HepG2 (cell line): ENCODE results near the gene IFNA8. TPM values are rescaled to one million over a fixed set of nuclear protein-coding genes. Genes with fewer than 3 reads are reported as not detected.

Experiments used
- ATAC-seq: fragments of 200-7000 bp; cut with Tn5 transposase; 3 replicates; pipeline ENCODE4 v1.9.1; 2020; ENCODE audit warnings: mild to moderate bottlenecking, moderate library complexity
- BruUV-seq: library from RNA; stranded (reverse); fragments of 400-500 nt; replicated peaks from 2 replicates; lab custom pipeline; 2021; lab: Mats Ljungman, UMichigan
- CTCF ChIA-PET: fragments of 300-600 bp; formaldehyde crosslinking; extraction: SDS; loops from one replicate; lab custom pipeline; 2021; ENCODE audit warnings: low total read pairs, inconsistent platforms, low intra/inter-chr PET ratio; lab: Yijun Ruan, JAX
- POLR2A ChIA-PET: fragments of 350-600 bp; sonication (Branson Sonifier 250); formaldehyde crosslinking; loops from one replicate; lab custom pipeline; 2020; ENCODE audit warnings: antibody characterized with exemption, inconsistent platforms; lab: Yijun Ruan, JAX
- DNase-seq: peaks from one replicate; pipeline ENCODE4 v3.0.0-alpha.2; 2015; ENCODE audit warnings: low spot score
- FAIRE-seq: peaks from 3 replicates; lab custom pipeline; 2011; peaks lifted over from hg19 to GRCh38; lab: Jason Lieb, UNC
- H2AFZ ChIP-seq: one replicate; pipeline ENCODE4 v1.6.1; 2011; ENCODE audit warnings: low read length, inconsistent platforms
- H3K27ac ChIP-seq: fragments of 300-600 bp; 3 replicates; pipeline ENCODE4 v1.8.0; 2011; ENCODE audit warnings: mixed run types, mild to moderate bottlenecking, mixed read lengths, low read length, inconsistent platforms; ENCODE audit not compliant: insufficient read depth; ENCODE audit errors: extremely low read length
- H3K27me3 ChIP-seq, 2 experiments: fragments of 200-600 bp in 1 of 2; 2 replicates in 1 of 2; 3 replicates in 1 of 2; pipeline versions ENCODE4 v1.6.0 to v1.8.0; 2011; ENCODE audit warnings: low read length in 2 of 2, mild to moderate bottlenecking in 2 of 2, moderate library complexity in 2 of 2, inconsistent platforms in 1 of 2; ENCODE audit not compliant: insufficient read depth in 2 of 2, control insufficient read depth in 1 of 2
- H3K36me3 ChIP-seq, 2 experiments: fragments of 200-600 bp in 1 of 2; replicated peaks in 1 of 2; 2 replicates in 1 of 2; 3 replicates in 1 of 2; pipeline versions ENCODE4 v1.5.1 to v1.8.0; 2011; ENCODE audit warnings: low read length in 2 of 2, inconsistent platforms in 1 of 2; ENCODE audit not compliant: insufficient read depth in 2 of 2, control insufficient read depth in 1 of 2
- H3K4me1 ChIP-seq: 2 replicates; pipeline ENCODE4 v1.5.1; 2012; ENCODE audit warnings: low read length, inconsistent platforms; ENCODE audit not compliant: insufficient read depth
- H3K4me2 ChIP-seq: 2 replicates; pipeline ENCODE4 v1.6.0; 2011; ENCODE audit warnings: low read depth, low read length, inconsistent platforms
- H3K4me3 ChIP-seq, 3 experiments: fragments of 200-600 bp in 1 of 3; sonication (generic), shearing (Covaris generic) in 1 of 3; replicated peaks in 1 of 3; 2 replicates each; pipeline ENCODE4 v1.5.1; 2011 to 2016; ENCODE audit warnings: low read length in 3 of 3, inconsistent platforms in 2 of 3, low read depth in 2 of 3, mild to moderate bottlenecking in 2 of 3, control low read depth in 1 of 3, mixed read lengths in 1 of 3; ENCODE audit not compliant: insufficient read depth in 1 of 3
- H3K79me2 ChIP-seq: one replicate; pipeline ENCODE4 v1.6.1; 2011; ENCODE audit warnings: low read length, inconsistent platforms; ENCODE audit not compliant: insufficient read depth
- H3K9ac ChIP-seq: 2 replicates; pipeline ENCODE4 v1.6.0; 2011; ENCODE audit warnings: mild to moderate bottlenecking, low read depth, low read length, inconsistent platforms; ENCODE audit not compliant: insufficient read depth
- H3K9me3 ChIP-seq: 2 replicates; pipeline ENCODE4 v1.5.1; 2012; ENCODE audit warnings: mild to moderate bottlenecking, low read length
- H4K20me1 ChIP-seq: 2 replicates; pipeline ENCODE4 v1.6.0; 2011; ENCODE audit warnings: inconsistent platforms, mild to moderate bottlenecking, low read length, moderate library complexity; ENCODE audit not compliant: insufficient read depth
- AGO1 ChIP-seq: fragments of 200-400 bp; formaldehyde crosslinking; IDR thresholded peaks from 2 replicates; pipeline ENCODE4 v1.6.1; 2017; ENCODE audit warnings: mild to moderate bottlenecking, low read depth, low read length, moderate library complexity; ENCODE audit not compliant: poor library complexity, severe bottlenecking
- CCAR2 ChIP-seq: fragments of 200-400 bp; formaldehyde crosslinking; optimal IDR thresholded peaks from 2 replicates; pipeline ENCODE3; 2018; ENCODE audit warnings: low read depth, mild to moderate bottlenecking, low read length, moderate library complexity
- HNRNPH1 ChIP-seq: fragments of 200-400 bp; formaldehyde crosslinking; optimal IDR thresholded peaks from 2 replicates; pipeline ENCODE3; 2017; ENCODE audit warnings: mild to moderate bottlenecking, low read depth, low read length
- HNRNPLL ChIP-seq: fragments of 200-400 bp; formaldehyde crosslinking; IDR thresholded peaks from 2 replicates; pipeline ENCODE4 v1.6.1; 2017; ENCODE audit warnings: mild to moderate bottlenecking, low read depth, low read length; ENCODE audit not compliant: poor library complexity, severe bottlenecking
- PAX8 ChIP-seq: sonication (generic); formaldehyde crosslinking; IDR thresholded peaks from 2 replicates; pipeline ENCODE4 v1.8.0; 2022; ENCODE audit warnings: mild to moderate bottlenecking, missing genetic modification reagents, borderline replicate concordance
- PHF5A ChIP-seq: IDR thresholded peaks from one replicate; pipeline ENCODE4 v1.6.1; 2018; ENCODE audit warnings: low read depth, missing genetic modification reagents; ENCODE audit not compliant: unreplicated experiment
- ZNF629 ChIP-seq: sonication (generic); formaldehyde crosslinking; conservative IDR thresholded peaks from 2 replicates; pipeline ENCODE4 v1.5.0; 2020; ENCODE audit warnings: missing genetic modification reagents
- ZNF749 ChIP-seq: sonication (generic); formaldehyde crosslinking; IDR thresholded peaks from 2 replicates; pipeline ENCODE4 v1.8.0; 2022; ENCODE audit warnings: mild to moderate bottlenecking, missing genetic modification reagents, moderate library complexity, borderline replicate concordance
- ZNF850 ChIP-seq: sonication (generic); formaldehyde crosslinking; conservative IDR thresholded peaks from 2 replicates; pipeline ENCODE4 v1.9.0; 2021; ENCODE audit warnings: mild to moderate bottlenecking, missing genetic modification reagents
- ZNF883 ChIP-seq: sonication (generic); formaldehyde crosslinking; IDR thresholded peaks from 2 replicates; pipeline ENCODE4 v1.5.1; 2020; ENCODE audit warnings: mild to moderate bottlenecking, missing genetic modification reagents; ENCODE audit errors: not compliant biosample characterization
- ZSCAN31 ChIP-seq: sonication (generic); formaldehyde crosslinking; IDR thresholded peaks from 2 replicates; pipeline ENCODE4 v1.5.0; 2020; ENCODE audit warnings: low read depth, mild to moderate bottlenecking, missing genetic modification reagents
- WGBS: methylation state at CpG from one replicate; pipeline ENCODE4 v1.1.6; 2017; ENCODE audit warnings: low lambda C conversion rate; 5-methylcytosine and 5-hydroxymethylcytosine counted together
- in situ Hi-C: cut with HindIII; loops from 2 replicates; pipeline ENCODE4 v1.10.0; 2017; ENCODE audit warnings: low pct_unique_long_range_greater_than_20kb; ENCODE audit not compliant: extremely low pct_ligation_motif_present
- intact Hi-C: fragments of 100-400 bp; cut with micrococcal nuclease; formaldehyde crosslinking; loops from one replicate; pipeline ENCODE4 v1.10.0; 2022; ENCODE audit not compliant: unreplicated experiment
- polyA plus RNA-seq, 8 experiments: library from polyadenylated mRNA; depleted of rRNA in 3 of 8; stranded (reverse) in 7 of 8; unstranded in 1 of 8; fragments of >200 nt; fragmentation: Illumina TruSeq in 4 of 8; extraction: Trizol in 4 of 8; gene quantifications; 2 replicates each; pipeline versions ENCODE4 v1.2.1 to v1.2.3, GENCODE V29; 2011 to 2016; ENCODE audit warnings: low read depth in 4 of 8, missing spikeins in 1 of 8, mixed read lengths in 1 of 8; ENCODE audit not compliant: insufficient read depth in 1 of 8
- total RNA-seq, 5 experiments: library from RNA; depleted of rRNA; stranded (reverse); fragments of >200 nt; fragmentation: Illumina TruSeq; extraction: Trizol; gene quantifications; 2 replicates each; pipeline ENCODE4 v1.2.3, GENCODE V29; 2016; ENCODE audit warnings: low read depth in 1 of 5
- TF ChIP-seq, protein P1 (sequence below): sonication (generic); formaldehyde crosslinking; IDR thresholded peaks from 2 replicates; pipeline ENCODE4 v1.4.0; 2020; ENCODE audit warnings: low read depth, mild to moderate bottlenecking, missing genetic modification reagents
- TF ChIP-seq, protein P2 (sequence below): sonication (generic); formaldehyde crosslinking; IDR thresholded peaks from 2 replicates; pipeline ENCODE4 v1.8.1; 2023; ENCODE audit warnings: mild to moderate bottlenecking, moderate library complexity, missing genetic modification reagents
- TF ChIP-seq, protein P3 (sequence below): sonication (generic); formaldehyde crosslinking; IDR thresholded peaks from 2 replicates; pipeline ENCODE4 v1.4.0; 2020; ENCODE audit warnings: missing genetic modification reagents

The IFNA8 gene
- total and polyA plus RNA-seq, 2 of the 13 experiments (the other 11 are each of a cell fraction or from before 2014, with no cell fraction given), result not detected

DNA sequence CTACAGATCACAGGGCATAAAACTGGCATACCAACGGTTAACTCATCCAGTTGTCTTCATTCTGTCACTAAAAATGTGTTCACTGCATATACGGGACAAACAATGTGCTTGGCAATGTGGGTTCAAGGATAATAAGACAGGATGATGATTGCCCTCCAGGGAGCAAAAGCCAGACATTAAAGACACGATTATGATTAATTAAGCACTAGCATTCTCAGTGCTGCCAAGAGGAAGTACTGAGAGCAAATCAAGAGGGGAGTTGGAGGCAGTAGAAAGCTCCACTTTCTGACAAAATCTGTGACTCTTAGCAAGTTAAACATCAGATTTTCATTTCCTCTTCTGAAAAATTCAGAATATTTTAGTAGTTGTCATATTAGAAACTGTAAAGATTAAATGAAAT lies 9.0 kb upstream of the IFNA8 start:
- in situ Hi-C loops, result loop anchor here (5.0 kb wide), 1 partner anchor 83 kb away; no protein-coding TSS in a partner anchor
- BruUV-seq, result no TSS peak

DNA sequence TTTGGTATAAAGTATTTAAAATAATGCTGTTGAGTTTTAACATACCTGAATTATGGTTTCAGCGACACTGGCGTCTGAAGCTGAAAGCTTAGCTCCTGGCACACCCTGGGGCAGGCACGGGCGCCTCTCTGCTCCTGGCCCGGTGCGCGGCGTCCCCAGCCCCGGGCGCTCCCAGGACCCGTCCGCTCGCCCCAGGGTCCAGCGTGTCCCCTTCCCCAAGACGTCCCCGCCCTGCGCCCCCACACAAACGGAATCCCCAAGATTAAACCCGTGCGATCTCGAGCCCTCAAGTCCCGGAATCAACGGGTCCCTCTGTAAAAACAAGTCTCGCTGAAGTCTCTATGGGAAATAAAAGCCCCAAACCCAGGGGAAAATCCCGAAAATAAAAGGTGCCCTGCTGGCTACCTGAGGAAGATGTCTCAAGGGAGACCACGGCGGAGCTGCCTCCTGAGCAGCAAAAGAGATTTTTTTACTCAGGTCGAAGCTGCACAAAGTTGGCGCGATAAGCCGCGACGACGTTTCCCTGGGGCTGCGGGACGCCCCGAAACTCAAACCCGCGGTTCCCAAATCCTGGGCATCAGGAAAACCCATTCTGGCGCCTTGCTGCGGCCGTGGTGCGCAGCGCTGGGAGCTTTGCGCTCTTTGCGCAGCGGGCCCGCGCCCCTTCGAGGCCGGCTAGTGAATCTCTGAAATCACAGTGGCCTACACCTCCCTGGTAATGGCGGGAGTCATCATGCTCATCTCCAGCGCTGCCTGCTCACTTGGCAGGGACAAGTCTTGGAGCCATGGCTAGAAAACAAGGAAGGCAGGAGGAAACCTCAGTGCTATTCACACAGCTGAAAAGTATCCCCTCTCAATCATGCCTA lies 6.3 kb upstream of the IFNA8 start:
- H3K9me3 ChIP-seq, result no peaks in the 10 kb centered on the region
- WGBS, result 36% methylated on average over 11 of the region's 53 CpGs
- H3K79me2 ChIP-seq, result no peaks in the 10 kb centered on the region
- DNase-seq (no peak), FAIRE-seq (no peak), ATAC-seq (peak; percentile 51; the same call in 2 of the 3 replicates)
- CTCF ChIA-PET, result no interaction called here
- H4K20me1 ChIP-seq, result no peaks in the 10 kb centered on the region
- in situ Hi-C loops, result no loop called here
- no peaks in the 10 kb centered on the region for H3K4me1 ChIP-seq
- POLR2A ChIA-PET, result no interaction called here
- H3K36me3 ChIP-seq, result no peaks in the 10 kb centered on the region
- no peak overlapping the region for H2AFZ ChIP-seq
- no TSS peak for BruUV-seq
- H3K4me3 ChIP-seq, result no peak overlapping the region
- H3K27ac ChIP-seq, result no peak overlapping the region
- H3K9ac ChIP-seq, result no peak overlapping the region
- H3K4me2 ChIP-seq, result no peak overlapping the region
- H3K27me3 ChIP-seq, result no peaks in the 10 kb centered on the region
- intact Hi-C loops, result no loop called here
- TF ChIP-seq PHF5A (CRISPR knock-in tag) (no peak), HNRNPH1 (peak; percentile 30), HNRNPLL (peak; percentile 100), ZNF749 (CRISPR knock-in tag) (no peak), AGO1 (peak; percentile 82), ZNF629 (CRISPR knock-in tag) (no peak), ZNF883 (no peak), ZNF850 (no peak)
- TF ChIP-seq, protein P1, sequence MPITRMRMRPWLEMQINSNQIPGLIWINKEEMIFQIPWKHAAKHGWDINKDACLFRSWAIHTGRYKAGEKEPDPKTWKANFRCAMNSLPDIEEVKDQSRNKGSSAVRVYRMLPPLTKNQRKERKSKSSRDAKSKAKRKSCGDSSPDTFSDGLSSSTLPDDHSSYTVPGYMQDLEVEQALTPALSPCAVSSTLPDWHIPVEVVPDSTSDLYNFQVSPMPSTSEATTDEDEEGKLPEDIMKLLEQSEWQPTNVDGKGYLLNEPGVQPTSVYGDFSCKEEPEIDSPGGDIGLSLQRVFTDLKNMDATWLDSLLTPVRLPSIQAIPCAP (CRISPR knock-in tag), result no peak
- TF ChIP-seq, protein P2, sequence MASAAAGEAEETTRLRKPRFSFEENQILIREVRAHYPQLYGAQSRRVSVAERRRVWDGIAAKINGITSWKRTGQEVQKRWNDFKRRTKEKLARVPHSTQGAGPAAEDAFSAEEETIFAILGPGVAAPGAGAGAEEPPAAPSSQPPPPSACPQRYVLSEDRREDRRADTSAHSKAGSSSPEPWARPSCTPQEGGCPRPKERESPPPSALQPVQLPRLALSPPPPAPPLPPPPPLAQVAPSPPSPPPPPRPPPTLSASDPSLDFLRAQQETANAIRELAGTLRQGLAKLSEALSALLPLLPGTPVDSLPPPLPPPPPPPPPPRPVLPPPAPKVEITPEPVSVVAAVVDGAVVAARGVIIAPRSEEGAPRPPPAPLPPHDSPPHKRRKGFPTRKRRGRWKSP (CRISPR knock-in tag), result peak; percentile 82; the same call in 1 of the 2 replicates
- TF ChIP-seq, protein P3, sequence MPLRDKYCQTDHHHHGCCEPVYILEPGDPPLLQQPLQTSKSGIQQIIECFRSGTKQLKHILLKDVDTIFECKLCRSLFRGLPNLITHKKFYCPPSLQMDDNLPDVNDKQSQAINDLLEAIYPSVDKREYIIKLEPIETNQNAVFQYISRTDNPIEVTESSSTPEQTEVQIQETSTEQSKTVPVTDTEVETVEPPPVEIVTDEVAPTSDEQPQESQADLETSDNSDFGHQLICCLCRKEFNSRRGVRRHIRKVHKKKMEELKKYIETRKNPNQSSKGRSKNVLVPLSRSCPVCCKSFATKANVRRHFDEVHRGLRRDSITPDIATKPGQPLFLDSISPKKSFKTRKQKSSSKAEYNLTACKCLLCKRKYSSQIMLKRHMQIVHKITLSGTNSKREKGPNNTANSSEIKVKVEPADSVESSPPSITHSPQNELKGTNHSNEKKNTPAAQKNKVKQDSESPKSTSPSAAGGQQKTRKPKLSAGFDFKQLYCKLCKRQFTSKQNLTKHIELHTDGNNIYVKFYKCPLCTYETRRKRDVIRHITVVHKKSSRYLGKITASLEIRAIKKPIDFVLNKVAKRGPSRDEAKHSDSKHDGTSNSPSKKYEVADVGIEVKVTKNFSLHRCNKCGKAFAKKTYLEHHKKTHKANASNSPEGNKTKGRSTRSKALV (CRISPR knock-in tag), result peak; percentile 36; the same call in 1 of the 2 replicates

More for the DNA sequence above, 9.0 kb upstream of the IFNA8 start:
- no peak for DNase-seq
- H3K27ac ChIP-seq, result no peak overlapping the region
- no peak overlapping the region for H3K4me3 ChIP-seq
- no peak for FAIRE-seq
- H3K36me3 ChIP-seq, result no peaks in the 10 kb centered on the region
- no peak overlapping the region for H3K4me2 ChIP-seq
- H4K20me1 ChIP-seq, result no peaks in the 10 kb centered on the region
- intact Hi-C loops, result loop anchor here (5.0 kb wide), 2 partner anchors 148 to 163 kb away; no protein-coding TSS in a partner anchor
- no peaks in the 10 kb centered on the region for H3K79me2 ChIP-seq
- no peak for TF ChIP-seq CCAR2
- TF ChIP-seq PAX8 (CRISPR knock-in tag), result no peak
- TF ChIP-seq ZSCAN31 (CRISPR knock-in tag), result no peak
- ATAC-seq, result no peak
- no peak overlapping the region for H2AFZ ChIP-seq
- WGBS, result 2% methylated on average over 3 of the region's 3 CpGs
- H3K9ac ChIP-seq, result no peak overlapping the region
- no peaks in the 10 kb centered on the region for H3K4me1 ChIP-seq
- ChIA-PET CTCF (no interaction called here), POLR2A (no interaction called here)
- H3K9me3 ChIP-seq, result no peaks in the 10 kb centered on the region
- H3K27me3 ChIP-seq, result peaks cover 0 to 1% of the 10 kb centered on the region in 2 experiments; a peak in 1 of 5 replicates
